Esophagus squamous epithelium (tissue), 5 donors: ENCODE results near the gene CSNK1G2. TPM values are rescaled to one million over a fixed set of nuclear protein-coding genes. Genes with fewer than 3 reads are reported as not detected.

Source experiments
- DNase-seq: peaks from one replicate; lab custom pipeline; 2025; lab: John Stamatoyannopoulos, UW
- H3K27ac ChIP-seq, 4 donors: fragments of 200-600 bp; sonication (generic); one replicate each; pipeline ENCODE4 v1.5.1; 2016 to 2019; ENCODE audit warnings: mild to moderate bottlenecking in 1 of 4
- H3K27me3 ChIP-seq, 4 donors: fragments of 200-600 bp; sonication (generic); 1 replicate in 3 of 4; 2 replicates in 1 of 4; pipeline versions ENCODE4 v1.5.1 to v1.6.0; 2017 to 2021; ENCODE audit warnings: antibody characterized with exemption in 1 of 4
- H3K36me3 ChIP-seq, 3 donors: fragments of 200-600 bp; sonication (generic); one replicate each; pipeline ENCODE4 v1.5.1; 2016 to 2019
- H3K4me1 ChIP-seq, 3 donors: fragments of 200-600 bp; sonication (generic); one replicate each; pipeline ENCODE4 v1.5.1; 2017 to 2019
- H3K4me3 ChIP-seq, 4 donors: fragments of 200-600 bp; sonication (generic); 1 replicate in 3 of 4; 2 replicates in 1 of 4; pipeline ENCODE4 v1.5.1; 2016 to 2019; ENCODE audit warnings: mild to moderate bottlenecking in 2 of 4, moderate library complexity in 1 of 4
- H3K9me3 ChIP-seq, 3 donors: fragments of 200-600 bp; sonication (generic); one replicate each; pipeline ENCODE4 v1.5.1; 2016 to 2019
- CTCF ChIP-seq, 6 experiments: fragments of 450-650 bp in 4 of 6; fragments of 200-600 bp in 2 of 6; sonication (generic) in 2 of 6; IDR thresholded peaks; one replicate each; pipeline ENCODE4 v1.5.1; 2016 to 2019; ENCODE audit warnings: antibody characterized with exemption in 6 of 6, mild to moderate bottlenecking in 4 of 6, moderate library complexity in 4 of 6
- POLR2A ChIP-seq, 4 donors: fragments of 450-650 bp; IDR thresholded peaks; one replicate each; pipeline ENCODE4 v1.6.1; 2017; ENCODE audit warnings: antibody characterized with exemption in 4 of 4, mild to moderate bottlenecking in 4 of 4, moderate library complexity in 3 of 4
- WGBS, 2 donors: methylation state at CpG; one replicate each; pipeline ENCODE4 v1.1.5; 2018; 5-methylcytosine and 5-hydroxymethylcytosine counted together
- intact Hi-C: fragments of 100-400 bp; cut with DNase I; formaldehyde crosslinking; loops from one replicate; pipeline ENCODE4 v1.15.0; 2022
- total RNA-seq, 4 donors: library from RNA; depleted of rRNA; stranded (reverse); fragments of >200 nt; gene quantifications; one replicate each; pipeline ENCODE4 v1.1.0, GENCODE V29; 2016
- donor health status: DM: yes; HTN: yes; CAD: no.

Gene CSNK1G2
- total RNA-seq, 4 donors from 2014 or later: 40.4 to 68.9 (median 60.3) TPM

- WGBS, 2 donors: 87% methylated on average over 9 to 15 of the region's 28 CpGs
- H3K36me3 ChIP-seq: peaks cover 20 to 78% (median 20%) of the 10 kb centered on the region in 3 donors
These were observed 33.6 kb downstream of the CSNK1G2 start for GRCh38 chr19:1974381-1975161.

DNA sequence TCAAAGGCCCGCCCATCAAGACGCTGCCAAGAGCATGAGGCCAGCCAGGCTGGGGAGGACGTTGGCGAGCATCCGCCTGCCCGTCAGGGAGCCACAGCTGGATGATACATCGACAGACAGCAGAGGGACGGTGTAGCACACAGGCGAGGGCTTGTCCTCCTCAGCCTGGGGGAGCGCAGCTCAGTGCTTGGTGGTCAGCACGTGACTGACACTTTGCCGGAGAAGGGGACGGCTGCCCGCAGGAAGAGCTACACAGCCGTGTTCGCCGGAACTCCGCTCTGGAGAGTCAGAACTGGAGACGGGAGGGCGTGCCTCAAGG is 34.1 kb downstream of the CSNK1G2 start:
- no peak for DNase-seq
- H3K27me3 ChIP-seq: no peaks in the 10 kb centered on the region
- H3K27ac ChIP-seq: peak overlapping the region in 1 of 4 donors; percentile 14
- H3K4me3 ChIP-seq: no peak overlapping the region
- intact Hi-C loops: loop anchor here (10.0 kb wide), 1 partner anchor 820 kb away; no protein-coding TSS in a partner anchor
- H3K4me1 ChIP-seq: peaks cover 0 to 39% (median 3%) of the 10 kb centered on the region in 3 donors
- TF ChIP-seq POLR2A (IDR thresholded peaks at IDR 0.05) (no peak), CTCF (IDR thresholded peaks at IDR 0.05) (no peak)
- WGBS, 2 donors: 75 to 76% methylated on average over 4 of the region's 20 CpGs
- H3K36me3 ChIP-seq: peaks cover 20 to 78% (median 20%) of the 10 kb centered on the region in 3 donors
- H3K9me3 ChIP-seq: no peaks in the 10 kb centered on the region

More at GRCh38 chr19:1974381-1975161, 33.6 kb downstream of the CSNK1G2 start:
- DNase-seq: no peak
- Histone ChIP-seq H3K27me3 (no peaks in the 10 kb centered on the region), H3K4me1 (peaks cover 0 to 39% (median 3%) of the 10 kb centered on the region in 3 donors), H3K27ac (peak overlapping the region in 1 of 4 donors; percentile 14), H3K9me3 (no peaks in the 10 kb centered on the region), H3K4me3 (no peak overlapping the region)
- no peak for TF ChIP-seq CTCF (IDR thresholded peaks at IDR 0.05)
- no peak for TF ChIP-seq POLR2A (IDR thresholded peaks at IDR 0.05)
- intact Hi-C loops: loop anchor here (10.0 kb wide), 1 partner anchor 820 kb away; no protein-coding TSS in a partner anchor

DNA sequence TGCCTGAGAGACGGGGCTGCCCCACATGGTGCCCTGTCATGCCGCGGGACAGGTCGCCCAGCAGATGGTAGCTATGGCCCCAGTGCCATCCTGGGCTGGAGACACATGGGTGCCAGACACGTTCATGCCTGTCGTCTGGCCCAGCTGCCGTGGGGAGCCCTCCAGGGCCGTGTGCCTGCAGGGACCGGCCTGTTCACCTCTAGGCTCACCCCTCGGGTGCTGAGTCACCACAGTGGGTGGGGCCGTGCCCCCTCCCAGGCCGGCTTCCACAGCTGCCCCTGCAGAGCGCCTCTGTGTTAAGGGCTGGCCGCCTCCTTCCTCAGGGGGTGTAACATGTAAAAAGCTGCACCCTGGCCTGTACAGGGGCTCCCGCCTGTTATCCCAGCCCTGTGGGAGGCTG is 36.1 kb downstream of the CSNK1G2 start:
- intact Hi-C loops: loop anchor here (10.0 kb wide), 1 partner anchor 818 kb away; no protein-coding TSS in a partner anchor
- TF ChIP-seq POLR2A (IDR thresholded peaks at IDR 0.05): no peak
- TF ChIP-seq CTCF (IDR thresholded peaks at IDR 0.05): no peak
- 52 to 80% methylated on average over 4 to 5 of the region's 15 CpGs for WGBS, 2 donors
- H3K4me3 ChIP-seq: no peak overlapping the region
- no peak overlapping the region for H3K27ac ChIP-seq
- H3K9me3 ChIP-seq: no peaks in the 10 kb centered on the region
- DNase-seq: no peak
- H3K4me1 ChIP-seq: peaks cover 0 to 39% (median 3%) of the 10 kb centered on the region in 3 donors
- H3K27me3 ChIP-seq: no peaks in the 10 kb centered on the region
- H3K36me3 ChIP-seq: peaks cover 24 to 84% (median 29%) of the 10 kb centered on the region in 3 donors

GRCh38 chr19:1978346-1978894 is 37.4 kb downstream of the CSNK1G2 start:
- intact Hi-C loops: loop anchor here (10.0 kb wide), 1 partner anchor 816 kb away; no protein-coding TSS in a partner anchor
- 70% methylated on average over 2 of the region's 51 CpGs; no CpG with 5 or more reads in 1 of the 2 donors for whole genome bisulfite sequencing, 2 donors
- Histone ChIP-seq H3K27me3 (no peaks in the 10 kb centered on the region), H3K36me3 (peaks cover 24 to 96% (median 29%) of the 10 kb centered on the region in 3 donors), H3K4me1 (peaks cover 0 to 39% (median 3%) of the 10 kb centered on the region in 3 donors), H3K4me3 (peak overlapping the region in 1 of 4 donors; percentile 15), H3K27ac (peak overlapping the region; percentile 34 to 65 (median 44)), H3K9me3 (no peaks in the 10 kb centered on the region)
- TF ChIP-seq CTCF (IDR thresholded peaks at IDR 0.05) (no peak), POLR2A (IDR thresholded peaks at IDR 0.05) (no peak)
- no peak for DNase-seq

DNA sequence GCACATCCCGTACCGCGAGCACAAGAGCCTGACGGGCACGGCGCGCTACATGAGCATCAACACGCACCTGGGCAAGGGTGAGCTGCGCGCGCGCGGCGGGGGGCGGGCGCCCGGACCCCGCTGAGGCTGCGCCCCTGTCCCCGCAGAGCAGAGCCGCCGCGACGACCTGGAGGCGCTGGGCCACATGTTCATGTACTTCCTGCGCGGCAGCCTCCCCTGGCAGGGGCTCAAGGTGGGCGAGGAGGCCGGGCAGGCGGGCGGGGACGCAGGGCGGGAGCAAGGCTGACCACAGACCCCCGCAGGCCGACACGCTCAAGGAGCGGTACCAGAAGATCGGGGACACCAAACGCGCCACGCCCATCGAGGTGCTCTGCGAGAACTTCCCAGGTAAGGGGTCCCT is 38.0 kb downstream of the CSNK1G2 start:
- WGBS, 2 donors: 94 to 95% methylated on average over 18 to 25 of the region's 43 CpGs
- DNase-seq: no peak
- Histone ChIP-seq H3K27ac (no peak overlapping the region), H3K36me3 (peaks cover 24 to 97% (median 29%) of the 10 kb centered on the region in 3 donors), H3K27me3 (no peaks in the 10 kb centered on the region), H3K4me3 (no peak overlapping the region), H3K9me3 (no peaks in the 10 kb centered on the region), H3K4me1 (peaks cover 0 to 39% (median 3%) of the 10 kb centered on the region in 3 donors)
- TF ChIP-seq POLR2A (IDR thresholded peaks at IDR 0.05) (no peak), CTCF (IDR thresholded peaks at IDR 0.05) (no peak)
- intact Hi-C loops: loop anchor here (10.0 kb wide), 1 partner anchor 816 kb away; no protein-coding TSS in a partner anchor
